Sigmoid colon (tissue), 4 donors: Measurements from ENCODE around the gene PDYN.

Experiments
- CTCF ChIP-seq, 4 experiments: fragments of 450-650 bp in 3 of 4; fragments of 200-600 bp in 1 of 4; IDR thresholded peaks; one replicate each; pipeline ENCODE4 v1.5.1; 2016 to 2019; ENCODE audit warnings: antibody characterized with exemption in 4 of 4, mild to moderate bottlenecking in 3 of 4, moderate library complexity in 2 of 4
- EP300 ChIP-seq, 4 donors: sonication (generic); formaldehyde crosslinking; IDR thresholded peaks; one replicate each; pipeline ENCODE4 v1.6.1; 2017; ENCODE audit warnings: antibody characterized with exemption in 4 of 4
- POLR2AphosphoS5 ChIP-seq, 4 donors: sonication (generic); formaldehyde crosslinking; IDR thresholded peaks; one replicate each; pipeline ENCODE4 v1.6.1; 2017; ENCODE audit warnings: antibody characterized with exemption in 4 of 4

- TF ChIP-seq CTCF (IDR thresholded peaks at IDR 0.05), result no peak
- TF ChIP-seq EP300 (IDR thresholded peaks at IDR 0.05), result no peak
- TF ChIP-seq POLR2AphosphoS5 (IDR thresholded peaks at IDR 0.05), result no peak
These were observed 1.3 kb downstream of the PDYN start for GRCh38 chr20:1992359-1993110.
